AG04450 (cell line): ENCODE data around the gene COG8. TPM values are rescaled to one million over a fixed set of nuclear protein-coding genes. Genes with fewer than 3 reads are reported as not detected.

Source experiments
- CTCF ChIA-PET: fragments of 300-600, 350-600 bp; formaldehyde crosslinking; extraction: SDS; loops from one replicate; lab custom pipeline; 2022; ENCODE audit warnings: antibody characterized with exemption, inconsistent platforms; lab: Charles Lee
- POLR2A ChIA-PET: fragments of 350-600 bp; formaldehyde crosslinking; extraction: SDS; loops from one replicate; lab custom pipeline; 2021; ENCODE audit warnings: antibody characterized with exemption, inconsistent platforms; lab: Yijun Ruan, JAX
- DNase-seq: peaks from one replicate; pipeline ENCODE4 v3.0.0-alpha.2; 2011; ENCODE audit warnings: low read depth, low spot score
- H3K27ac ChIP-seq: one replicate; pipeline ENCODE4 v1.5.1; 2012; ENCODE audit warnings: low read depth, low read length, control low read depth
- H3K27me3 ChIP-seq: one replicate; pipeline ENCODE4 v1.6.0; 2012; ENCODE audit warnings: low read length; ENCODE audit not compliant: control insufficient read depth, insufficient read depth
- H3K4me3 ChIP-seq: 2 replicates; pipeline ENCODE4 v1.5.1; 2011; ENCODE audit warnings: mild to moderate bottlenecking, low read depth, low read length, control low read depth
- H3K9me3 ChIP-seq: 2 replicates; pipeline ENCODE4 v1.5.1; 2012; ENCODE audit warnings: low read length; ENCODE audit not compliant: control insufficient read depth, insufficient read depth
- CTCF ChIP-seq: IDR thresholded peaks from 2 replicates; pipeline ENCODE4 v1.5.1; 2011; ENCODE audit warnings: low read depth, low read length, control low read depth, inconsistent platforms
- polyA minus RNA-seq: library from RNA; depleted of rRNA, polyadenylated mRNA; stranded (reverse); fragments of >200 nt; gene quantifications from 2 replicates; pipeline ENCODE4 v1.2.3, GENCODE V29; 2011; rRNA and poly(A)+ RNA removed
- polyA plus RNA-seq: library from polyadenylated mRNA; depleted of rRNA; stranded (reverse); fragments of >200 nt; gene quantifications from 2 replicates; pipeline ENCODE4 v1.2.3, GENCODE V29; 2011; rRNA removed

The COG8 gene
- polyA plus RNA-seq: 22.6 and 27.5 TPM in 2 replicates
- 37.9 and 43.5 TPM in 2 replicates for polyA minus RNA-seq

- H3K27ac ChIP-seq: peak within 1 kb of the TSS; percentile 80
- ChIA-PET CTCF (no interaction called here), POLR2A (interaction anchor here (0.9 to 1.1 kb wide), 2 partner anchors 11 kb away, joined by 3 read pairs; no protein-coding TSS in a partner anchor)
- TF ChIP-seq CTCF: peak; percentile 79
- no peaks in the 10 kb centered on the region; the same call in 1 of the 2 replicates for H3K9me3 ChIP-seq
- DNase-seq: peak; percentile 97
- H3K27me3 ChIP-seq: no peaks in the 10 kb centered on the region
- peak within 1 kb of the TSS; percentile 94 for H3K4me3 ChIP-seq
These were observed at the start of gene COG8, which contains the start of gene NIP7 for GRCh38 chr16:69339289-69340094. TSS of gene COG8 (minus strand) at chr16:69339564. CDS start at chr16:69339552, 12 bp downstream. TSS of gene NIP7 (plus strand) at chr16:69339772. CDS start at chr16:69339830, 58 bp downstream.

GRCh38 chr16:69386596-69386995 lies 47.2 kb upstream of the COG8 start:
- Histone ChIP-seq H3K9me3 (no peaks in the 10 kb centered on the region), H3K27ac (no peak overlapping the region), H3K4me3 (no peak overlapping the region), H3K27me3 (no peaks in the 10 kb centered on the region)
- CTCF ChIA-PET: interaction anchor here (0.6 to 3.2 kb wide), 2 partner anchors 9 to 368 kb away, joined by 3 to 18 read pairs; partner anchors contain the start of gene NOB1
- no peak for TF ChIP-seq CTCF
- DNase-seq: no peak
- POLR2A ChIA-PET: no interaction called here

GRCh38 chr16:69384974-69385373 lies 45.6 kb upstream of the COG8 start:
- POLR2A ChIA-PET: no interaction called here
- no peak for DNase-seq
- Histone ChIP-seq H3K9me3 (no peaks in the 10 kb centered on the region), H3K27me3 (no peaks in the 10 kb centered on the region), H3K27ac (peak overlapping the region; percentile 47), H3K4me3 (peak overlapping the region; percentile 84)
- CTCF ChIA-PET: interaction anchor here (1.2 kb wide), 1 partner anchor 11 kb away, joined by 8 read pairs; no protein-coding TSS in a partner anchor
- TF ChIP-seq CTCF: no peak

GRCh38 chr16:69382421-69382820 lies 43.1 kb upstream of the COG8 start:
- DNase-seq: no peak
- ChIA-PET POLR2A (no interaction called here), CTCF (interaction anchor here (0.6 kb wide), 1 partner anchor 522 kb away, joined by 3 read pairs; no protein-coding TSS in a partner anchor)
- H3K4me3 ChIP-seq: no peak overlapping the region
- H3K27me3 ChIP-seq: no peaks in the 10 kb centered on the region
- H3K27ac ChIP-seq: no peak overlapping the region
- TF ChIP-seq CTCF: no peak
- no peaks in the 10 kb centered on the region for H3K9me3 ChIP-seq
